Measurements from ENCODE around the gene SSBP3. TPM values are rescaled to one million over a fixed set of nuclear protein-coding genes. Genes with fewer than 3 reads are reported as not detected.

Gene SSBP3
- total RNA-seq, 4 donors from 2014 or later, result 28.7 to 162 (median 37.0) TPM

- Histone ChIP-seq H3K27me3 (no peaks in the 10 kb centered on the region), H3K9me3 (no peaks in the 10 kb centered on the region), H3K4me3 (no peak overlapping the region), H3K27ac (no peak overlapping the region), H3K36me3 (peaks cover 0 to 43% (median 21%) of the 10 kb centered on the region in 4 donors), H3K4me1 (peaks cover 0 to 2% (median 0%) of the 10 kb centered on the region in 4 donors)
- intact Hi-C loops (cut with DNase I; ENCODE audit: low total_unique reads) (no loop called here), in situ Hi-C loops (cut with MboI; ENCODE audit: low pct_ligation_motif_present in 1 of 4, low pct_unique_long_range_greater_than_20kb in 1 of 4, low sequenced_read_pairs in 3 of 4) (no loop called here)
- TF ChIP-seq CTCF (IDR thresholded peaks at IDR 0.05) (no peak), POLR2A (IDR thresholded peaks at IDR 0.05) (no peak), EP300 (IDR thresholded peaks at IDR 0.05; ENCODE audit: low read depth) (no peak), POLR2AphosphoS5 (IDR thresholded peaks at IDR 0.05) (no peak)
- WGBS, 2 donors (ENCODE audit: low coverage in 1 of 2), result 65 to 100% methylated on average over 1 of the region's 1 CpG
- DNase-seq, result no peak
Measured at GRCh38 chr1:54207287-54207686, 198.9 kb downstream of the SSBP3 start.

- intact Hi-C loops (cut with DNase I; ENCODE audit: low total_unique reads) (loop anchor here (5.0 kb wide), 1 partner anchor 283 kb away; no protein-coding TSS in a partner anchor), in situ Hi-C loops (cut with MboI; ENCODE audit: low pct_ligation_motif_present in 1 of 4, low pct_unique_long_range_greater_than_20kb in 1 of 4, low sequenced_read_pairs in 3 of 4) (no loop called here)
- WGBS, 2 donors (ENCODE audit: low coverage in 1 of 2), result 82 to 95% methylated on average over 2 to 7 of the region's 7 CpGs
- Histone ChIP-seq H3K27me3 (no peaks in the 10 kb centered on the region), H3K4me1 (peaks cover 7 to 23% (median 18%) of the 10 kb centered on the region in 4 donors), H3K9me3 (no peaks in the 10 kb centered on the region), H3K4me3 (no peak overlapping the region), H3K36me3 (peaks cover 0 to 18% (median 7%) of the 10 kb centered on the region in 4 donors), H3K27ac (no peak overlapping the region)
- no peak for TF ChIP-seq POLR2A (IDR thresholded peaks at IDR 0.05)
- TF ChIP-seq EP300 (IDR thresholded peaks at IDR 0.05; ENCODE audit: low read depth), result no peak
- TF ChIP-seq CTCF (IDR thresholded peaks at IDR 0.05), result no peak
- no peak for TF ChIP-seq POLR2AphosphoS5 (IDR thresholded peaks at IDR 0.05)
- DNase-seq, result no peak
Measured at GRCh38 chr1:54204199-54204598, 202.0 kb downstream of the SSBP3 start.

- H3K9me3 ChIP-seq, result no peaks in the 10 kb centered on the region
- in situ Hi-C loops (cut with MboI; ENCODE audit: low pct_ligation_motif_present in 1 of 4, low pct_unique_long_range_greater_than_20kb in 1 of 4, low sequenced_read_pairs in 3 of 4), result no loop called here
Measured at GRCh38 chr1:54200519-54200997, 205.6 kb downstream of the SSBP3 start.

More at GRCh38 chr1:54200519-54200997, 205.6 kb downstream of the SSBP3 start:
- Histone ChIP-seq H3K27me3 (no peaks in the 10 kb centered on the region), H3K36me3 (peaks cover 0 to 6% (median 2%) of the 10 kb centered on the region in 4 donors), H3K4me3 (peak overlapping the region; percentile 84 to 97 (median 90)), H3K27ac (peak overlapping the region; percentile 80 to 87 (median 82)), H3K4me1 (peaks cover 10 to 28% (median 23%) of the 10 kb centered on the region in 4 donors)
- intact Hi-C loops (cut with DNase I; ENCODE audit: low total_unique reads), result loop anchor here (5.0 kb wide), 1 partner anchor 287 kb away; no protein-coding TSS in a partner anchor
- WGBS, 2 donors (ENCODE audit: low coverage in 1 of 2), result 1% methylated on average over 15 of the region's 15 CpGs; no CpG with 5 or more reads in 1 of the 2 donors
- TF ChIP-seq POLR2A (IDR thresholded peaks at IDR 0.05) (no peak), POLR2AphosphoS5 (IDR thresholded peaks at IDR 0.05) (no peak), CTCF (IDR thresholded peaks at IDR 0.05) (no peak), EP300 (IDR thresholded peaks at IDR 0.05; ENCODE audit: low read depth) (no peak)
- DNase-seq, result no peak
